Breast epithelium (tissue), 4 donors: ENCODE results near the gene C1QTNF1. TPM values are rescaled to one million over a fixed set of nuclear protein-coding genes. Genes with fewer than 3 reads are reported as not detected.

Experiments used
- DNase-seq, 2 donors: peaks; one replicate each; pipeline ENCODE4 v3.0.0-alpha.2; 2019; ENCODE audit warnings: low spot score in 2 of 2
- H3K27ac ChIP-seq, 2 donors: fragments of 200-600 bp; sonication (generic) in 1 of 2; one replicate each; pipeline ENCODE4 v1.5.1; 2016 to 2019; ENCODE audit warnings: mild to moderate bottlenecking in 1 of 2
- H3K27me3 ChIP-seq, 2 donors: fragments of 200-600 bp; sonication (generic) in 1 of 2; one replicate each; pipeline versions ENCODE4 v1.5.1 to v1.6.0; 2017 to 2019; ENCODE audit warnings: control low read depth in 1 of 2, mild to moderate bottlenecking in 1 of 2
- H3K36me3 ChIP-seq: fragments of 200-600 bp; one replicate; pipeline ENCODE4 v1.5.1; 2019
- H3K4me1 ChIP-seq, 2 donors: fragments of 200-600 bp; sonication (generic); one replicate each; pipeline ENCODE4 v1.5.1; 2016 to 2019; ENCODE audit warnings: control low read depth in 1 of 2
- H3K4me3 ChIP-seq, 3 donors: fragments of 200-600 bp; sonication (generic); 1 replicate in 2 of 3; 2 replicates in 1 of 3; pipeline ENCODE4 v1.5.1; 2016 to 2019; ENCODE audit warnings: mild to moderate bottlenecking in 3 of 3, moderate library complexity in 2 of 3
- H3K9me3 ChIP-seq, 2 donors: fragments of 200-600 bp; sonication (generic) in 1 of 2; one replicate each; pipeline ENCODE4 v1.5.1; 2016 to 2019; ENCODE audit warnings: control low read depth in 1 of 2
- POLR2A ChIP-seq: fragments of 450-650 bp; IDR thresholded peaks from one replicate; pipeline ENCODE4 v1.6.1; 2016; ENCODE audit warnings: antibody characterized with exemption, mild to moderate bottlenecking, moderate library complexity
- POLR2AphosphoS5 ChIP-seq, 3 donors: sonication (generic); formaldehyde crosslinking; IDR thresholded peaks; one replicate each; pipeline ENCODE4 v1.6.1; 2017; ENCODE audit warnings: antibody characterized with exemption in 3 of 3
- intact Hi-C: fragments of 100-400 bp; cut with DNase I; formaldehyde crosslinking; loops from one replicate; pipeline ENCODE4 v1.15.1; 2023; ENCODE audit warnings: low total_unique reads
- total RNA-seq, 3 donors: library from RNA; depleted of rRNA; stranded (reverse); fragments of >200 nt; gene quantifications; one replicate each; pipeline ENCODE4 v1.1.0, GENCODE V29; 2016
- TF ChIP-seq, protein P1 (sequence below), 3 donors: fragments of 450-650 bp; IDR thresholded peaks; one replicate each; pipeline ENCODE4 v1.5.1; 2016 to 2017; ENCODE audit warnings: antibody characterized with exemption in 3 of 3, mild to moderate bottlenecking in 3 of 3, moderate library complexity in 3 of 3

C1QTNF1 gene
- total RNA-seq, 3 donors from 2014 or later: 54.0 to 326 (median 61.9) TPM

DNA sequence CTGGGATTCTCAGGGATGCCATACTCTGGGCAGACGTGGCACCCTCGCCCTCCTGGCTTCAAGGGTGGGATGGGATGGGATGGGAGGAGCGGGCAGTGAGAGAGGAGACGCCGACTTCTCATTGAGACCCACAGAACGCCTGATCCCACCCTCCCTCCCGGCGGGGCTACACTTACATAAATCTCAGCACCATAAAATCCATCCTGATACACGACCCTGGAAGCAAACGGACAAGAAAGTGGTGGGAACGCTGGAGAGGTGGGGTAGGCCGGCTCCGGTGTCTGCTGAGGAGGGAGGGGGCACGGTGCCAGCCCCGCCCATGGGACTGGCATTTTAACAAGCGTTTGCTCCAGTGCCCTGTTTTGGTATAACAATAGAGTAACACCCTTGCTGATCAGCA, 72.5 kb downstream of the C1QTNF1 start:
- Histone ChIP-seq H3K36me3 (no peaks in the 10 kb centered on the region), H3K27me3 (peaks cover 0 to 97% of the 10 kb centered on the region in 2 donors), H3K9me3 (no peaks in the 10 kb centered on the region), H3K27ac (no peak overlapping the region), H3K4me1 (no peaks in the 10 kb centered on the region), H3K4me3 (no peak overlapping the region)
- intact Hi-C loops: no loop called here
- DNase-seq: no peak
- TF ChIP-seq POLR2AphosphoS5 (IDR thresholded peaks at IDR 0.05): no peak
- TF ChIP-seq POLR2A: no peak
- TF ChIP-seq, protein P1, sequence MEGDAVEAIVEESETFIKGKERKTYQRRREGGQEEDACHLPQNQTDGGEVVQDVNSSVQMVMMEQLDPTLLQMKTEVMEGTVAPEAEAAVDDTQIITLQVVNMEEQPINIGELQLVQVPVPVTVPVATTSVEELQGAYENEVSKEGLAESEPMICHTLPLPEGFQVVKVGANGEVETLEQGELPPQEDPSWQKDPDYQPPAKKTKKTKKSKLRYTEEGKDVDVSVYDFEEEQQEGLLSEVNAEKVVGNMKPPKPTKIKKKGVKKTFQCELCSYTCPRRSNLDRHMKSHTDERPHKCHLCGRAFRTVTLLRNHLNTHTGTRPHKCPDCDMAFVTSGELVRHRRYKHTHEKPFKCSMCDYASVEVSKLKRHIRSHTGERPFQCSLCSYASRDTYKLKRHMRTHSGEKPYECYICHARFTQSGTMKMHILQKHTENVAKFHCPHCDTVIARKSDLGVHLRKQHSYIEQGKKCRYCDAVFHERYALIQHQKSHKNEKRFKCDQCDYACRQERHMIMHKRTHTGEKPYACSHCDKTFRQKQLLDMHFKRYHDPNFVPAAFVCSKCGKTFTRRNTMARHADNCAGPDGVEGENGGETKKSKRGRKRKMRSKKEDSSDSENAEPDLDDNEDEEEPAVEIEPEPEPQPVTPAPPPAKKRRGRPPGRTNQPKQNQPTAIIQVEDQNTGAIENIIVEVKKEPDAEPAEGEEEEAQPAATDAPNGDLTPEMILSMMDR (IDR thresholded peaks at IDR 0.05): no peak

DNA sequence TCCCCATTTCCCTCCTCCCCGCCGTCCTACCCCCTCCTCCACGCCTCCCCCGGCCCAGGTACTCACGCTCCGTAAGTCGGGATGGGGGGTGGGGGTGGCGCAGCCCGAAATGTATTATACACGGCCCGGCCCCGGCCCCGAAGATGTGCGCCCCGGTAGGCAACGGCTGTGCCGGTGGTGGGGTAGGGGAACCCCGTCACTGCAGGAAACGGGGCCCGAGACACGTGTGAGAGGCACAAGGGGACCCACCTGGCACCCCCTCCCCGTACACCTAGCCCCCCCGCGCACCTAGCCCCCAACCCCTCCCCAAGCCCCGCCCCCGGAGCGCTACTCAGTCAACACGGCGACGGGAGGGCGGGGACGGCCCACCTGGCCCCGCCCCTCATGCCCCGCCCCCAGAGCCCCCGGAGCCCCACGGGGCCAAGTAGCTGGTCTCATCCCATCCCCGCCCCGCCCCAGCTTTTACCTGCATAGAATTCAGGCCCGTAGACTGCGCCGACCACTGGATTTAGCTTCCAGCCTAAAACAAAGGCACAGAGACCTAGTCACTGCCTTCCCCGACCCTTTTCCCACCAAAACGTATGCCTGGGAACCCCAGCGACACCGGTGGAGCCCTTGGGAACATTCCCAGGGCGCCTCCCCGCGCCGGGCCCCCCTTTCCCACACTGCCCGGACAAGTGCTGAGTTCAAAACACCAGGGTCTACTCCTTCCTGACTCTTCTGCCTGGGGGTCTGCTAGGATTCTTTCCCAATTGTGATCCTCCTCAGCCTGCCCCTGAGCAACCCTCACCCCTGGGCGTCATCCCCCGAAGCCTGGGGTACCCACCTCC, 73.5 kb downstream of the C1QTNF1 start:
- H3K36me3 ChIP-seq: no peaks in the 10 kb centered on the region
- no peak for DNase-seq
- H3K27ac ChIP-seq: no peak overlapping the region
- H3K9me3 ChIP-seq: no peaks in the 10 kb centered on the region
- H3K27me3 ChIP-seq: peaks cover 2 to 97% of the 10 kb centered on the region in 2 donors
- no peaks in the 10 kb centered on the region for H3K4me1 ChIP-seq
- H3K4me3 ChIP-seq: no peak overlapping the region
- TF ChIP-seq POLR2AphosphoS5 (IDR thresholded peaks at IDR 0.05) (no peak), POLR2A (no peak)
- TF ChIP-seq, protein P1 (IDR thresholded peaks at IDR 0.05): no peak
- intact Hi-C loops: no loop called here

DNA sequence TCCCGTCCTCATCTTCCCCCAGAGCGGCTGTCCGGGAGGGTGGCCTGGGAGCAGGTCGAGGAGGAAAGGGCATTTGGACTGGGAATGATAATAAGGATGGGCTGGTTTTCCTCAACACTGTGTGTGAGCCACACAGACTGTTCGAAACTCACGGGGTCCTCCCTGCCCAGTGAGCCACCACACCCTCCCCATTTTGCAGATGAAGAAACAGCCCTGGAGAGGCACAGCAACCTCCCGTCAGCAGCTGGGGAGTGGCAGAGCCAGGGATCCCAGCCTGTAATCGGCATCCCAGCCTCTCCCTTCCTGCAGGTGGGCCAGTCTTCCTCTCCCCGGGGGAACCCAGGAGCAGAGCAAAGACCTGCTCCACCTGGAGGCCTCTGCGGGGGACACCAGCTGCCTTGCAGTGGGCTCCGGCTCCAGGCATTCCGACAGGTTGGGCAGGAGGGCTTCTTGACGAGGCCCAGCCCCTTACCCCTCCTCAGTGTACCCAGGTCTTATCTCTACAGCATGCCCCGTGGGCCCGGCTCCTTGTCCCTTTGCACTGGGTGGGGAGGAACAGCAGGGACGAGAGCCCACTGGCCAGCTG, 74.4 kb downstream of the C1QTNF1 start:
- Histone ChIP-seq H3K36me3 (no peaks in the 10 kb centered on the region), H3K27me3 (peaks cover 4 to 97% of the 10 kb centered on the region in 2 donors), H3K4me1 (no peaks in the 10 kb centered on the region), H3K4me3 (no peak overlapping the region), H3K27ac (no peak overlapping the region), H3K9me3 (no peaks in the 10 kb centered on the region)
- no peak for DNase-seq
- intact Hi-C loops: no loop called here
- TF ChIP-seq, protein P1 (IDR thresholded peaks at IDR 0.05): no peak
- TF ChIP-seq POLR2A (no peak), POLR2AphosphoS5 (IDR thresholded peaks at IDR 0.05) (no peak)

Other genes with a start within 250 kb of the C1QTNF1 start
- 10 to 100 TPM; 49.5 to 64.8 (median 50.7) TPM for gene CYTH1, start 241.9 kb upstream of the C1QTNF1 start, total RNA-seq
- gene USP36, start 183.4 kb upstream of the C1QTNF1 start, total RNA-seq: 10 to 100 TPM; 50.2 to 58.8 (median 55.4) TPM
- gene CEP295NL, start 121.0 kb upstream of the C1QTNF1 start, total RNA-seq: 1 to 10 TPM; 1.8 to 7.2 (median 2.6) TPM
- 100 to 1,000 TPM in 2 of 3 donors, 10 to 100 TPM in 1; 72.0 to 344 (median 112) TPM for gene TIMP2, start 98.8 kb upstream of the C1QTNF1 start, total RNA-seq
- gene LGALS3BP, start 44.2 kb upstream of the C1QTNF1 start, total RNA-seq: 100 to 1,000 TPM; 192 to 532 (median 206) TPM
- 10 to 100 TPM; 26.1 to 48.1 (median 41.0) TPM for gene CANT1, start 14.4 kb upstream of the C1QTNF1 start, total RNA-seq
- 10 to 100 TPM; 27.4 to 35.0 (median 31.5) TPM for gene ENGASE, start 50.7 kb downstream of the C1QTNF1 start, total RNA-seq